Nephron progenitor cell (in vitro differentiated cells): ENCODE data around the gene TMPRSS3.
A peak's percentile ranks its signal among the peaks of the same experiment; 100 is the strongest.

Experiments
- DNase-seq: peaks from one replicate; pipeline ENCODE4 v3.0.0; 2021
- H3K27ac Mint-ChIP-seq: 2 replicates; pipeline ENCODE4 v1.8.0; 2021; ENCODE audit warnings: mild to moderate bottlenecking, moderate library complexity, mixed read lengths
- H3K27me3 Mint-ChIP-seq: 2 replicates; pipeline ENCODE4 v1.8.0; 2021; ENCODE audit warnings: mild to moderate bottlenecking, low read depth, mixed read lengths; ENCODE audit not compliant: poor library complexity
- H3K36me3 Mint-ChIP-seq: 2 replicates; pipeline ENCODE4 v1.8.0; 2021; ENCODE audit warnings: low read depth, mixed read lengths
- H3K4me1 Mint-ChIP-seq: 2 replicates; pipeline ENCODE4 v1.8.0; 2021; ENCODE audit warnings: mixed read lengths
- H3K4me3 Mint-ChIP-seq: 2 replicates; pipeline ENCODE4 v1.8.0; 2021; ENCODE audit warnings: mild to moderate bottlenecking, moderate library complexity, mixed read lengths
- H3K9me3 Mint-ChIP-seq: 2 replicates; pipeline ENCODE4 v1.8.0; 2021; ENCODE audit warnings: mild to moderate bottlenecking, moderate library complexity, mixed read lengths
- TF ChIP-seq, protein P1 (sequence below): fragments of 200-600 bp; sonication (generic); IDR thresholded peaks from 2 replicates; pipeline ENCODE4 v1.5.0; 2021; ENCODE audit warnings: antibody characterized with exemption

Gene TMPRSS3

DNA sequence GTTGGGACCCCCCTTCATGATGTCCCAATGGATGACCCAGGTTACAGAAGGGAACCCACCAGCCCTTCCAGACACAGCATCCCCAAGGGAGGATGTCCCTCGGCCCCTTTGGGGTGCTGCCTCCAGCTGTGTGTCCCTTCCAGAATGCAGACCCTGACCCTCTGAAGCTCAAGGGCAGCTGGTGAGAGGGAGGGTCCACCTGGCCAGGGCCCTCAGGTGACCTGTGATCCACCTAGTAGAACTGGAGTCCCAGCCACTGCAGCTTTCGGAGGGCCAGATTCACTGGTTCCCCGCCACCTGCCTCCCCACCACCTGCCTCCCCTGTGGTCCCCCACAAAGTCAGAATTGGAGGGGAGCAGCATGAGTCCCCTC lies 19.9 kb downstream of the TMPRSS3 start:
- Mint-ChIP-seq H3K4me3 (no peak overlapping the region), H3K36me3 (no peaks in the 10 kb centered on the region), H3K27ac (no peak overlapping the region), H3K4me1 (peaks cover 34% of the 10 kb centered on the region), H3K27me3 (peaks cover 34% of the 10 kb centered on the region), H3K9me3 (no peaks in the 10 kb centered on the region)
- TF ChIP-seq, protein P1, sequence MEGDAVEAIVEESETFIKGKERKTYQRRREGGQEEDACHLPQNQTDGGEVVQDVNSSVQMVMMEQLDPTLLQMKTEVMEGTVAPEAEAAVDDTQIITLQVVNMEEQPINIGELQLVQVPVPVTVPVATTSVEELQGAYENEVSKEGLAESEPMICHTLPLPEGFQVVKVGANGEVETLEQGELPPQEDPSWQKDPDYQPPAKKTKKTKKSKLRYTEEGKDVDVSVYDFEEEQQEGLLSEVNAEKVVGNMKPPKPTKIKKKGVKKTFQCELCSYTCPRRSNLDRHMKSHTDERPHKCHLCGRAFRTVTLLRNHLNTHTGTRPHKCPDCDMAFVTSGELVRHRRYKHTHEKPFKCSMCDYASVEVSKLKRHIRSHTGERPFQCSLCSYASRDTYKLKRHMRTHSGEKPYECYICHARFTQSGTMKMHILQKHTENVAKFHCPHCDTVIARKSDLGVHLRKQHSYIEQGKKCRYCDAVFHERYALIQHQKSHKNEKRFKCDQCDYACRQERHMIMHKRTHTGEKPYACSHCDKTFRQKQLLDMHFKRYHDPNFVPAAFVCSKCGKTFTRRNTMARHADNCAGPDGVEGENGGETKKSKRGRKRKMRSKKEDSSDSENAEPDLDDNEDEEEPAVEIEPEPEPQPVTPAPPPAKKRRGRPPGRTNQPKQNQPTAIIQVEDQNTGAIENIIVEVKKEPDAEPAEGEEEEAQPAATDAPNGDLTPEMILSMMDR, result no peak
- DNase-seq, result no peak

DNA sequence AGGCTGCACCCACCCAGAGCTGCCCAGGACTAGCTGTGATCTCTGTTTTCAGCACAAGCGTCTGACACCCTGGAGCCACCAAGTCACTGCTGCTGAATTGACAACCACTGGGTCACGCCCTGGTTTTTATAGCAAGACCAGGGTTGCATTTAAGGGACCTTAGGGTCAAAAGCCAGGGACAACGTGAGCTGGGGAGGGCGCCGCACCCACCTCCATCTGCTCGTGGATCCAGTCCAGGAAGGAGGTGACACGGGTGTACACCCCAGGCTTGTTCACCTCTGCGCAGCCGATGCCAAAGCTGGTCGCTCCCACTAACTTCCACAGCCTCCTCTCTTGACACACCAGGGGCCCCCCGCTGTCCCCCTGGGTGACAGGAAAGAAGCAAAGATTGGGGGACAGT lies 20.3 kb downstream of the TMPRSS3 start:
- H3K4me3 Mint-ChIP-seq, result no peak overlapping the region
- peaks cover 38% of the 10 kb centered on the region for H3K4me1 Mint-ChIP-seq
- H3K27me3 Mint-ChIP-seq, result peaks cover 29% of the 10 kb centered on the region
- TF ChIP-seq, protein P1, result no peak
- no peaks in the 10 kb centered on the region for H3K9me3 Mint-ChIP-seq
- DNase-seq, result no peak
- no peaks in the 10 kb centered on the region for H3K36me3 Mint-ChIP-seq
- no peak overlapping the region for H3K27ac Mint-ChIP-seq

DNA sequence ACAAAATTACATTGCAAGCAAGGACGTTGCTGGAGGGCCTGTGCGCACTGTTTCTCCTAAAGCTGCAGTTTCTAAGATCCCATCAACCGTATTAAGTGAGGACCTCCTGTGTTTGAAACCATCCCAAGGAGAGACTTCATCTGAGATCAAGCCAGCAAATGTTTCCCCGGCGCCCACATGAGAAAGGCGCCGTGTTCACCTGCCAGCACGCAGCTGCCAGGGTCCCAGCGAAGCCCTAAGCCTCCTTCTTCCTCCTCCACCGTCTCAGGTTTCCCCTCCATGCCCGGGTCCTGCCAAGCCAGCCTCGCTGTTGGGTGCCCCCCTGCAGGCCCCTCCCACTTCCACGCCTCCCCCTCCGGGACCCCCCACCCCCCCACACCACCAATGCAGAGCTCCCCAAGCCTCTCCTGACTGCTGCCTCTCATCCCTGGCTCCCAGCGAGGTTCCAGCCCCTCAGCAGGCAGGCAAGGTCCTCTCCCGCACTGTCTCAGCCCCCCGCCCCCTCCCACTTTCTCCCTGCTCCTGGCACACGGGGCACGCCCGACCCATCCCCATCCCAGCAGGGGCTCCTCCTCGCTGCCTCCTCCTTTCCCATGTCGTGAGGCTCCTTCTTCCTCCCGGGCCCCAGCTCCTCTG lies 20.9 kb downstream of the TMPRSS3 start:
- DNase-seq, result peak; percentile 36
- Mint-ChIP-seq H3K4me3 (no peak overlapping the region), H3K9me3 (no peaks in the 10 kb centered on the region), H3K27me3 (peaks cover 26% of the 10 kb centered on the region), H3K4me1 (peaks cover 41% of the 10 kb centered on the region), H3K36me3 (no peaks in the 10 kb centered on the region), H3K27ac (no peak overlapping the region)
- TF ChIP-seq, protein P1, result no peak

DNA sequence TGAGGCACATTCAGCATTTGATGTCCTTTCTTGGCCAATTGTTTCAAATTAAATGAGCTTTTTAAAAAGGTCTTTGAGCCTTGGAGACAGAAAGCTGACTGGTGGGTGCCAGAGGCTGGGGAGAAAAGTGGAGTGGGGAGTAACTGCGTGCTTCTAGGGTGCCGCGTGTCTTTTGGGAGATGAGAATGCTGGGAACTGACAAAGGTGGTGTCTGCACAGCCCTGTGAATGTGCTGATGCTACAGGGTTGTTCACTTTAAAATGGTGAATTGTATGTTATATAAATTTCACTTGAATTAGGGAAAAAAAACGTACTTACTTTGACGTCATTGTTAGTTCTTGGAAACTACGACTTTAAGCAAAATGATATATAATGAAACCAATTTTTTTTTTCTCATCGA lies 21.4 kb downstream of the TMPRSS3 start:
- Mint-ChIP-seq H3K4me1 (peaks cover 42% of the 10 kb centered on the region), H3K4me3 (no peak overlapping the region), H3K36me3 (no peaks in the 10 kb centered on the region)

DNA sequence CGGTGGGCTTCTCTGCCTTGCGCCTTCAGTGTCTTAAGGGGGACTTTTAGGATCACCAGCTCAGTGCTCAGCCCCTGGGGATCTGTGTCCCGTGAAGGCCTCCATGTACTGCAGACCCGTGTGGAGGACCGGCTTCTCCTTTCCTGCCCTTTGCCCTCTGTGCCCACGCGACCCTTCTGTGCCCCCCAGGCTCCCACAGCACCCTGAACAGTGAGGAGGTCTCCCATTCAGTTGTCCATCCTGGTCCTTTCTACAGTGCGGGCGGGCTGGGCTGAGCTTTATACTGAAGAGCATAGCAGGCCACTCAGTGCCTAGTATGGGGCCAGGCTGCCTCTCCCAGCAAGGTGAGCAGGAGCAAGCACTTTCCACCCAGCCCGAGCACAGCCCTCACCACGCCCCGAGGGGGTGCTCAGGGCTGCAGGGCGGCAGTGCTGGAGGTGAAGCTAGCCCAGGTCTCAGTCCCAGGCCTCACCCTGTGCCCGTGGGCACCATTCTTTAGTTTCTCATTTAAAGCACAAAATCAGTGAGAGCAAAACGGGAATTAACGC lies 21.9 kb downstream of the TMPRSS3 start:
- H3K27ac Mint-ChIP-seq, result no peak overlapping the region

More for the DNA sequence above, 21.4 kb downstream of the TMPRSS3 start:
- H3K27ac Mint-ChIP-seq, result no peak overlapping the region
- peaks cover 26% of the 10 kb centered on the region for H3K27me3 Mint-ChIP-seq
- no peaks in the 10 kb centered on the region for H3K9me3 Mint-ChIP-seq
- TF ChIP-seq, protein P1, result no peak
- DNase-seq, result no peak

More for the DNA sequence above, 21.9 kb downstream of the TMPRSS3 start:
- no peak for DNase-seq
- H3K4me3 Mint-ChIP-seq, result no peak overlapping the region
- H3K36me3 Mint-ChIP-seq, result no peaks in the 10 kb centered on the region
- TF ChIP-seq, protein P1, result no peak
- H3K27me3 Mint-ChIP-seq, result peaks cover 26% of the 10 kb centered on the region
- no peaks in the 10 kb centered on the region for H3K9me3 Mint-ChIP-seq
- peaks cover 47% of the 10 kb centered on the region for H3K4me1 Mint-ChIP-seq
